Subcutaneous adipose tissue (tissue), 4 donors: ENCODE measurements around the gene AGAP1. TPM values are rescaled to one million over a fixed set of nuclear protein-coding genes. Genes with fewer than 3 reads are reported as not detected.

Experiments
- CTCF ChIP-seq: fragments of 450-650 bp; IDR thresholded peaks from one replicate; pipeline ENCODE4 v1.5.1; 2016; ENCODE audit warnings: low read depth, mild to moderate bottlenecking, control low read depth, antibody characterized with exemption, moderate library complexity
- total RNA-seq, 4 donors: library from RNA; depleted of rRNA; stranded (reverse); fragments of >200 nt; gene quantifications; one replicate each; pipeline ENCODE4 v1.1.0, GENCODE V29; 2016

The AGAP1 gene
- total RNA-seq, 4 donors from 2014 or later: 13.6 to 26.3 (median 23.6) TPM

GRCh38 chr2:236054125-236054524, 560.3 kb downstream of the AGAP1 start:
- TF ChIP-seq CTCF: no peak

GRCh38 chr2:236054621-236055305, 560.9 kb downstream of the AGAP1 start:
- no peak for TF ChIP-seq CTCF

GRCh38 chr2:236055471-236055870, 561.6 kb downstream of the AGAP1 start:
- no peak for TF ChIP-seq CTCF

- no peak for TF ChIP-seq CTCF
Observed at GRCh38 chr2:236056141-236056540, 562.3 kb downstream of the AGAP1 start.

GRCh38 chr2:236057375-236057774, 563.5 kb downstream of the AGAP1 start:
- no peak for TF ChIP-seq CTCF

GRCh38 chr2:236061497-236061896, 567.7 kb downstream of the AGAP1 start:
- TF ChIP-seq CTCF: no peak

- no peak for TF ChIP-seq CTCF
Observed at GRCh38 chr2:236061899-236062298, 568.1 kb downstream of the AGAP1 start.
